ENCODE results near the gene GAL3ST1.

- TF ChIP-seq, protein P1, sequence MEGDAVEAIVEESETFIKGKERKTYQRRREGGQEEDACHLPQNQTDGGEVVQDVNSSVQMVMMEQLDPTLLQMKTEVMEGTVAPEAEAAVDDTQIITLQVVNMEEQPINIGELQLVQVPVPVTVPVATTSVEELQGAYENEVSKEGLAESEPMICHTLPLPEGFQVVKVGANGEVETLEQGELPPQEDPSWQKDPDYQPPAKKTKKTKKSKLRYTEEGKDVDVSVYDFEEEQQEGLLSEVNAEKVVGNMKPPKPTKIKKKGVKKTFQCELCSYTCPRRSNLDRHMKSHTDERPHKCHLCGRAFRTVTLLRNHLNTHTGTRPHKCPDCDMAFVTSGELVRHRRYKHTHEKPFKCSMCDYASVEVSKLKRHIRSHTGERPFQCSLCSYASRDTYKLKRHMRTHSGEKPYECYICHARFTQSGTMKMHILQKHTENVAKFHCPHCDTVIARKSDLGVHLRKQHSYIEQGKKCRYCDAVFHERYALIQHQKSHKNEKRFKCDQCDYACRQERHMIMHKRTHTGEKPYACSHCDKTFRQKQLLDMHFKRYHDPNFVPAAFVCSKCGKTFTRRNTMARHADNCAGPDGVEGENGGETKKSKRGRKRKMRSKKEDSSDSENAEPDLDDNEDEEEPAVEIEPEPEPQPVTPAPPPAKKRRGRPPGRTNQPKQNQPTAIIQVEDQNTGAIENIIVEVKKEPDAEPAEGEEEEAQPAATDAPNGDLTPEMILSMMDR (conservative IDR thresholded peaks at IDR 0.05 in 1 of 2, IDR thresholded peaks at IDR 0.05 in 1 of 2; ENCODE audit: extremely low read depth in 1 of 2, insufficient read depth in 1 of 2, low read depth in 1 of 2, low read length in 2 of 2): no peak
- no peak for TF ChIP-seq EZH2 (IDR thresholded peaks at IDR 0.05; ENCODE audit: borderline replicate concordance, low read length)
These were observed 9.7 kb downstream of the GAL3ST1 start for GRCh38 chr22:30564761-30565119.
